ENCODE data around the gene RNF115. TPM values are rescaled to one million over a fixed set of nuclear protein-coding genes. Genes with fewer than 3 reads are reported as not detected.
"Not testable (repeated sequence)": the region's sequence is repeated elsewhere in the genome, so short reads cannot be mapped to it uniquely, and the experiment has no call there.

Gene RNF115
- total RNA-seq, 1 donor from 2014 or later: 15.9 TPM

GRCh38 chr1:145843031-145843430 lies 19.1 kb upstream of the RNF115 start:
- no peak overlapping the region for H3K4me3 Mint-ChIP-seq (ENCODE audit: unreplicated experiment)
- H3K27me3 Mint-ChIP-seq (ENCODE audit: unreplicated experiment): no peaks in the 10 kb centered on the region
- H3K27ac Mint-ChIP-seq (ENCODE audit: unreplicated experiment): no peak overlapping the region
- DNase-seq (ENCODE audit: extremely low spot score, unreplicated experiment): no peak
- peaks cover 6% of the 10 kb centered on the region for H3K4me1 Mint-ChIP-seq (ENCODE audit: unreplicated experiment)
- H3K9me3 Mint-ChIP-seq (ENCODE audit: unreplicated experiment): no peaks in the 10 kb centered on the region
- TF ChIP-seq, protein P1, sequence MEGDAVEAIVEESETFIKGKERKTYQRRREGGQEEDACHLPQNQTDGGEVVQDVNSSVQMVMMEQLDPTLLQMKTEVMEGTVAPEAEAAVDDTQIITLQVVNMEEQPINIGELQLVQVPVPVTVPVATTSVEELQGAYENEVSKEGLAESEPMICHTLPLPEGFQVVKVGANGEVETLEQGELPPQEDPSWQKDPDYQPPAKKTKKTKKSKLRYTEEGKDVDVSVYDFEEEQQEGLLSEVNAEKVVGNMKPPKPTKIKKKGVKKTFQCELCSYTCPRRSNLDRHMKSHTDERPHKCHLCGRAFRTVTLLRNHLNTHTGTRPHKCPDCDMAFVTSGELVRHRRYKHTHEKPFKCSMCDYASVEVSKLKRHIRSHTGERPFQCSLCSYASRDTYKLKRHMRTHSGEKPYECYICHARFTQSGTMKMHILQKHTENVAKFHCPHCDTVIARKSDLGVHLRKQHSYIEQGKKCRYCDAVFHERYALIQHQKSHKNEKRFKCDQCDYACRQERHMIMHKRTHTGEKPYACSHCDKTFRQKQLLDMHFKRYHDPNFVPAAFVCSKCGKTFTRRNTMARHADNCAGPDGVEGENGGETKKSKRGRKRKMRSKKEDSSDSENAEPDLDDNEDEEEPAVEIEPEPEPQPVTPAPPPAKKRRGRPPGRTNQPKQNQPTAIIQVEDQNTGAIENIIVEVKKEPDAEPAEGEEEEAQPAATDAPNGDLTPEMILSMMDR (IDR thresholded peaks at IDR 0.05): no peak
- peaks cover 28% of the 10 kb centered on the region for H3K36me3 Mint-ChIP-seq (ENCODE audit: unreplicated experiment)

DNA sequence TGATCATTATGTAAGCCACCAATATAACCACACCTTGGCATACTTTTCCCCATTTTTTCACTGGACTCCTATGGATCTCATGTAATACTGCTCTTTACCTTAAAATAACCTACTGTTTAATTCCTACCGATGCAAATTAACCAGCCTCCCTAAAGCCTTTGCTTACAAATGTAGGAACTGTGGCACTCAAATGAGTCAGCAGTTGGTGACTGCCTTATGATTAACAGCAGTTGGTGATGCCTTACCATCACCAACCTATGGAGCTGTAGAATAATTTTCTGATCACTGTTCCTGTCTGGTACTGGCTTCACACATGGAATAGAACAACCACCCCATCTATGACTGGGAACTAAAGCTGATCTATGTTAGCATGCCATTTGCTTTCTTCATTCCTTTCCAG lies 13.8 kb upstream of the RNF115 start:
- no peaks in the 10 kb centered on the region for H3K27me3 Mint-ChIP-seq (ENCODE audit: unreplicated experiment)
- H3K27ac Mint-ChIP-seq (ENCODE audit: unreplicated experiment): no peak overlapping the region
- peaks cover 41% of the 10 kb centered on the region for H3K36me3 Mint-ChIP-seq (ENCODE audit: unreplicated experiment)
- no peak overlapping the region for H3K4me3 Mint-ChIP-seq (ENCODE audit: unreplicated experiment)
- TF ChIP-seq, protein P1 (IDR thresholded peaks at IDR 0.05): no peak
- H3K4me1 Mint-ChIP-seq (ENCODE audit: unreplicated experiment): no peaks in the 10 kb centered on the region
- DNase-seq (ENCODE audit: extremely low spot score, unreplicated experiment): no peak
- H3K9me3 Mint-ChIP-seq (ENCODE audit: unreplicated experiment): no peaks in the 10 kb centered on the region

DNA sequence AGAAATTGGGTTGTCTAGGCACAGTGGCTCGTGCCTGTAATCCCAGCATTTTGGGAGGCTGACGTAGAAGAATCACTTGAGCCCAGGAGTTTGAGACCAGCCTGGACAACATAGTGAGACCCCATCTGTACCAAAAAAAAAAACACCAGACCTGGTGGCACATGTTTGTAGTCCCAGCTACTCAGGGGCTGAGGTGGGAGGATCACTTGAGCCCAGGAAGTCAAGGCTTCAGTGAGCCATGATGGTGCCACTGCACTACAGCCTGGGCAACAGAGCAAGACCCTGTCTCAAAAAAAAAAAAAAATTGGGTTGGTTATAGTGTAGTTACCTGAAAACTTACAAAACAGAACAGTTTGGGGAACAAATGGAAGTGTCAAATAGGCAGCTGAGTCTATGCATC lies 6.9 kb upstream of the RNF115 start:
- H3K4me1 Mint-ChIP-seq (ENCODE audit: unreplicated experiment); H3K27me3 Mint-ChIP-seq (ENCODE audit: unreplicated experiment); DNase-seq (ENCODE audit: extremely low spot score, unreplicated experiment); H3K27ac Mint-ChIP-seq (ENCODE audit: unreplicated experiment); H3K4me3 Mint-ChIP-seq (ENCODE audit: unreplicated experiment); H3K9me3 Mint-ChIP-seq (ENCODE audit: unreplicated experiment): not testable (repeated sequence)
- peaks cover 56% of the 10 kb centered on the region for H3K36me3 Mint-ChIP-seq (ENCODE audit: unreplicated experiment)

GRCh38 chr1:145828367-145829026 lies 4.6 kb upstream of the RNF115 start:
- H3K4me3 Mint-ChIP-seq (ENCODE audit: unreplicated experiment): no peak overlapping the region
- no peaks in the 10 kb centered on the region for H3K27me3 Mint-ChIP-seq (ENCODE audit: unreplicated experiment)
- H3K27ac Mint-ChIP-seq (ENCODE audit: unreplicated experiment): no peak overlapping the region
- no peak for DNase-seq (ENCODE audit: extremely low spot score, unreplicated experiment)
- no peaks in the 10 kb centered on the region for H3K9me3 Mint-ChIP-seq (ENCODE audit: unreplicated experiment)
- peaks cover 18% of the 10 kb centered on the region for H3K4me1 Mint-ChIP-seq (ENCODE audit: unreplicated experiment)
- TF ChIP-seq, protein P1 (IDR thresholded peaks at IDR 0.05): no peak
- peaks cover 51% of the 10 kb centered on the region for H3K36me3 Mint-ChIP-seq (ENCODE audit: unreplicated experiment)

DNA sequence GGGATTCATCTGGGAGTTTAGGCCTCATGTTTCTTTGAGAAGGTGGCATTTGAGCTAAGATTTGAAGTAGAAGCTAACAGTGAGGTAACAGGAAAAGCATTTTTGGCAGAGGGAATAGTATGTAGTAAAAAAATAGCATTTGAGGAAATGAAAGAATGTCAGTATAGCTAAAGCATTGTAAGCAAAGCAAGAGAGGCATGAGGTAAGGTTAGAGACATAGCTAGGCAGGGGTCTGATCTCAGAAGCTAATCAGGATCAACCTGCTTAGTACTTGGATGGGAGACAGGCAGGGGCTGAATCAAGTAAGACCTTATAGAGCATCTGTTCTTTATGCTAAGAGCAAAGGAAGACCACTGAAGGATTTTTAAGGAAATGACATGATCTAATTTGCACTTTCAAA lies 4.1 kb upstream of the RNF115 start:
- no peak overlapping the region for H3K27ac Mint-ChIP-seq (ENCODE audit: unreplicated experiment)
- H3K4me3 Mint-ChIP-seq (ENCODE audit: unreplicated experiment): no peak overlapping the region
- H3K4me1 Mint-ChIP-seq (ENCODE audit: unreplicated experiment): peaks cover 18% of the 10 kb centered on the region
- no peaks in the 10 kb centered on the region for H3K9me3 Mint-ChIP-seq (ENCODE audit: unreplicated experiment)
- DNase-seq (ENCODE audit: extremely low spot score, unreplicated experiment): no peak
- TF ChIP-seq, protein P1 (IDR thresholded peaks at IDR 0.05): no peak
- peaks cover 51% of the 10 kb centered on the region for H3K36me3 Mint-ChIP-seq (ENCODE audit: unreplicated experiment)
- H3K27me3 Mint-ChIP-seq (ENCODE audit: unreplicated experiment): no peaks in the 10 kb centered on the region
